HG03139 (cell line): Measurements from ENCODE around the gene PLA2G12B.
"Not testable (repeated sequence)": the region's sequence is repeated elsewhere in the genome, so short reads cannot be mapped to it uniquely, and the experiment has no call there.

Source experiments
- ATAC-seq: cut with Tn5 transposase; IDR thresholded peaks from one replicate; pipeline ENCODE4 v1.9.1; 2021; ENCODE audit not compliant: unreplicated experiment

Gene PLA2G12B

GRCh38 chr10:72954596-72955554 lies at the start of gene PLA2G12B:
Gene PLA2G12B, minus strand, starts transcription at chr10:72954806. Its CDS starts 121 bp downstream, at chr10:72954685.
- ATAC-seq: no peak

- ATAC-seq: no peak
Observed at GRCh38 chr10:73003822-73004221, 49.2 kb upstream of the PLA2G12B start.

- ATAC-seq: no peak
Observed at GRCh38 chr10:73000973-73001372, 46.4 kb upstream of the PLA2G12B start.

- ATAC-seq: no peak
Observed at GRCh38 chr10:72997099-72997498, 42.5 kb upstream of the PLA2G12B start.

GRCh38 chr10:72995459-72995858 lies 40.9 kb upstream of the PLA2G12B start:
- not testable (repeated sequence) for ATAC-seq

- ATAC-seq: not testable (repeated sequence)
Observed at GRCh38 chr10:72989771-72990170, 35.2 kb upstream of the PLA2G12B start.

- not testable (repeated sequence) for ATAC-seq
Observed at GRCh38 chr10:72984618-72985017, 30.0 kb upstream of the PLA2G12B start.

- ATAC-seq: no peak
Observed at GRCh38 chr10:72981882-72982529, 27.4 kb upstream of the PLA2G12B start.

- no peak for ATAC-seq
Observed at GRCh38 chr10:72981028-72981881, 26.6 kb upstream of the PLA2G12B start.

- no peak for ATAC-seq
Observed at GRCh38 chr10:72980348-72980747, 25.7 kb upstream of the PLA2G12B start.

GRCh38 chr10:72979709-72980108 lies 25.1 kb upstream of the PLA2G12B start:
- ATAC-seq: no peak

- ATAC-seq: no peak
Observed at GRCh38 chr10:72976886-72977285, 22.3 kb upstream of the PLA2G12B start.

- ATAC-seq: no peak
Observed at GRCh38 chr10:72956001-72956400, 1.4 kb upstream of the PLA2G12B start.

- no peak for ATAC-seq
Observed at GRCh38 chr10:72954230-72954595, 393 bp downstream of the PLA2G12B start.

- no peak for ATAC-seq
Observed at GRCh38 chr10:72953687-72954086, 919 bp downstream of the PLA2G12B start.

GRCh38 chr10:72952642-72953158 lies 1.9 kb downstream of the PLA2G12B start:
- ATAC-seq: no peak

GRCh38 chr10:72952189-72952588 lies 2.4 kb downstream of the PLA2G12B start:
- no peak for ATAC-seq

- no peak for ATAC-seq
Observed at GRCh38 chr10:72951760-72952159, 2.8 kb downstream of the PLA2G12B start.

- no peak for ATAC-seq
Observed at GRCh38 chr10:72948762-72949161, 5.8 kb downstream of the PLA2G12B start.

GRCh38 chr10:72946963-72947362 lies 7.6 kb downstream of the PLA2G12B start:
- no peak for ATAC-seq
